Pericardium fibroblast (primary cell): ENCODE data around the gene PRKCZ. TPM values are rescaled to one million over a fixed set of nuclear protein-coding genes. Genes with fewer than 3 reads are reported as not detected.

ENCODE experiments used
- total RNA-seq: library from RNA; depleted of rRNA; stranded (reverse); fragments of >200 nt; gene quantifications from 2 replicates; pipeline ENCODE4 v1.2.3, GENCODE V29; 2015

Gene PRKCZ
- 0.94 and 3.0 TPM in 2 replicates for total RNA-seq

GRCh38 chr1:2049718-2050431 is at the start of gene PRKCZ:
Gene PRKCZ (plus strand): TSS chr1:2050411. CDS start chr1:2050631, 220 bp downstream.

DNA sequence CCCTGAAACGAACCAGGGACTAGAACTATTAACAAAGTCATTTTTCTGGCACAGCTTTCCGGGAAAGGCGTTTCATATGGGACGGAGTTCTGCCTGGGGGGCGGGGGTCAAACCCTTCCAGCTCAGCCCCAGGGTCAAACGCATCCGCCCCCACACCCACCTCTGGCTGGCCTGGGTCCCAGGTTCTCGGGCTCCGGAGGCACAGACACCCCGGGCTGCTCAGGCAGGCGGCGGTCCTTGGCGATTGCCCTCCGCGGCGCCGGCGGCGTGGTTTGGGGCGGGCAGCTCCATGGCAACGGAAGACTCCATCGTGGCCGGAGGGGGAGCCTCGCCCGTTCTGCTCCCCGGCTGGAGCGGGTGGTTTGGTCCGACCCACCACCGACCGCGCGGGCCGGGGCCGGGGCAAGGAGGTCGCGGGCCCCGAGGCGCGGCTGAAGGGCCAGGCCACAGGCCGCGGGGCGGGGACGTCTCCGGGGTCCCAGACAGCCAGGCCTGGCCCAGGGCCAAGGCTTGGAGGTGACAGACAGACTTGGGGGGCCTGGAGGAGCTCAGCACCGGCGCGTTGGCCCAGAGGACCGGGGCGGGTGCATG is 46.6 kb upstream of the PRKCZ start, which contains the start of gene CFAP74:
Gene CFAP74 (minus strand): TSS at position 246 of the 591 bp plus-strand sequence. CDS start 12,830 bp downstream, outside the sequence.

GRCh38 chr1:2019172-2019543 is 31.1 kb upstream of the PRKCZ start, which contains the start of gene GABRD:
Gene GABRD (plus strand): TSS chr1:2019345. CDS start chr1:2019424, 79 bp downstream.

GRCh38 chr1:2194319-2194897 is 144.2 kb downstream of the PRKCZ start, which contains the start of gene FAAP20:
Gene FAAP20 (minus strand): TSS chr1:2194772. CDS start chr1:2194749, 23 bp downstream.

GRCh38 chr1:2228157-2228594 is 178.0 kb downstream of the PRKCZ start, which contains the start of gene SKI:
Gene SKI (plus strand): TSS chr1:2228319. CDS start chr1:2228767, 448 bp downstream.

Other genes starting within 250 kb of the PRKCZ start
- gene GNB1, start 159.3 kb upstream of the PRKCZ start, total RNA-seq = 83.6 and 148 TPM in 2 replicates
- 0.51 TPM in 1 of 2 replicates, not detected in the other for gene CALML6, start 135.2 kb upstream of the PRKCZ start, total RNA-seq
- 1.3 TPM in 1 of 2 replicates, not detected in the other for gene TMEM52, start 131.1 kb upstream of the PRKCZ start, total RNA-seq
- gene CFAP74, start 46.6 kb upstream of the PRKCZ start, total RNA-seq = not detected in 2 replicates
- gene GABRD, start 31.1 kb upstream of the PRKCZ start, total RNA-seq = not detected in 2 replicates
- 28.5 and 63.9 TPM in 2 replicates for gene FAAP20, start 144.4 kb downstream of the PRKCZ start, total RNA-seq
- 33.5 and 43.4 TPM in 2 replicates for gene SKI, start 177.9 kb downstream of the PRKCZ start, total RNA-seq